ENCODE data around the gene NT5DC2.

GRCh38 chr3:52536369-52537164 is 2.9 kb upstream of the NT5DC2 start, which contains the start of gene UQCC5:
- TF ChIP-seq GATA2 (IDR thresholded peaks at IDR 0.05; ENCODE audit: low read depth, low read length) (no peak), GATA3 (IDR thresholded peaks at IDR 0.05; ENCODE audit: low read depth, low read length) (no peak)

All from SH-SY5Y (cell line).